HCT116 (cell line): ENCODE results near the gene CCDC14.
"Not testable (repeated sequence)": the region's sequence is repeated elsewhere in the genome, so short reads cannot be mapped to it uniquely, and the experiment has no call there.

Experiments used
- CEBPB ChIP-seq: IDR thresholded peaks from 2 replicates; pipeline ENCODE4 v1.6.1; 2012; ENCODE audit warnings: low read depth
- CTCF ChIP-seq, 3 experiments: fragments of 200-600 bp in 1 of 3; sonication (generic) in 1 of 3; IDR thresholded peaks in 2 of 3; conservative IDR thresholded peaks in 1 of 3; 2 replicates each; pipeline ENCODE4 v1.5.1; 2012 to 2017; ENCODE audit warnings: low read depth in 2 of 3, low read length in 2 of 3, antibody characterized with exemption in 1 of 3, borderline replicate concordance in 1 of 3, control low read depth in 1 of 3, mild to moderate bottlenecking in 1 of 3, mixed read lengths in 1 of 3, mixed run types in 1 of 3, moderate library complexity in 1 of 3; ENCODE audit not compliant: insufficient read depth in 1 of 3
- ELF1 ChIP-seq: IDR thresholded peaks from 2 replicates; pipeline ENCODE4 v1.6.1; 2012; ENCODE audit warnings: low read depth, borderline replicate concordance
- EZH2 ChIP-seq: fragments of 200-600 bp; sonication (generic); IDR thresholded peaks from 2 replicates; pipeline ENCODE4 v1.6.1; 2017; ENCODE audit warnings: antibody characterized with exemption, mixed run types
- EZH2phosphoT487 ChIP-seq: fragments of 200-600 bp; IDR thresholded peaks from 2 replicates; pipeline ENCODE4 v1.6.1; 2018; ENCODE audit warnings: antibody characterized with exemption, borderline replicate concordance
- POLR2A ChIP-seq: IDR thresholded peaks from 2 replicates; pipeline ENCODE4 v1.7.0; 2011; ENCODE audit warnings: borderline replicate concordance; ENCODE audit not compliant: insufficient read depth, insufficient read length; ENCODE audit errors: extremely low read depth
- POLR2AphosphoS5 ChIP-seq: IDR thresholded peaks from 2 replicates; pipeline ENCODE4 v1.6.1; 2011; ENCODE audit warnings: mild to moderate bottlenecking, low read depth, low read length, moderate library complexity
- RAD21 ChIP-seq: IDR thresholded peaks from 2 replicates; pipeline ENCODE4 v1.6.1; 2012; ENCODE audit warnings: low read depth, mild to moderate bottlenecking
- REST ChIP-seq: IDR thresholded peaks from 2 replicates; pipeline ENCODE4 v1.6.1; 2012; ENCODE audit warnings: low read depth
- SRF ChIP-seq: IDR thresholded peaks from 2 replicates; pipeline ENCODE4 v1.6.1; 2012; ENCODE audit warnings: low read depth
- TCF7L2 ChIP-seq: IDR thresholded peaks from 2 replicates; pipeline ENCODE4 v1.7.0; 2011; ENCODE audit warnings: borderline replicate concordance, inconsistent platforms; ENCODE audit not compliant: insufficient read depth, insufficient read length; ENCODE audit errors: extremely low read depth
- YY1 ChIP-seq: IDR thresholded peaks from 2 replicates; pipeline ENCODE4 v1.6.1; 2011; ENCODE audit warnings: low read length, low read depth, moderate library complexity, mild to moderate bottlenecking; ENCODE audit not compliant: insufficient replicate concordance; ENCODE audit errors: extremely low read depth
- ZNF274 ChIP-seq: fragments of 200-500 bp; sonication (Bioruptor generic); IDR thresholded peaks from 2 replicates; pipeline ENCODE4 v1.6.1; 2014; ENCODE audit warnings: mild to moderate bottlenecking, low read depth, low read length, inconsistent platforms
- TF ChIP-seq, protein P1 (sequence below): IDR thresholded peaks from 2 replicates; pipeline ENCODE4 v1.6.1; 2012

- TF ChIP-seq, protein P1, sequence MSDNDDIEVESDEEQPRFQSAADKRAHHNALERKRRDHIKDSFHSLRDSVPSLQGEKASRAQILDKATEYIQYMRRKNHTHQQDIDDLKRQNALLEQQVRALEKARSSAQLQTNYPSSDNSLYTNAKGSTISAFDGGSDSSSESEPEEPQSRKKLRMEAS, result not testable (repeated sequence)
- TF ChIP-seq ELF1, YY1, REST, ZNF274, SRF, TCF7L2, EZH2, POLR2A, CEBPB, POLR2AphosphoS5, EZH2phosphoT487: not testable (repeated sequence)
- TF ChIP-seq CTCF (IDR thresholded peaks at IDR 0.05 in 2 of 3, conservative IDR thresholded peaks at IDR 0.05 in 1 of 3; ENCODE audit: borderline replicate concordance in 1 of 3, insufficient read depth in 1 of 3, low read depth in 2 of 3, low read length in 2 of 3), result peak; percentile 46 to 66 (median 62); a peak in 5 of 6 replicates
- peak; percentile 54 for TF ChIP-seq RAD21
Observed at GRCh38 chr3:123979525-123980501, 18.8 kb upstream of the CCDC14 start.
